VCaP (cell line): Measurements from ENCODE around the gene WDR86.

ENCODE experiments used
- H3K27ac ChIP-seq: fragments of 450-650 bp; 2 replicates; pipeline ENCODE4 v1.5.1; 2017
- TF ChIP-seq, protein P1 (sequence below): fragments of 450-650 bp; conservative IDR thresholded peaks from 2 replicates; pipeline ENCODE4 v1.5.1; 2017; ENCODE audit warnings: mild to moderate bottlenecking, moderate library complexity

The WDR86 gene

DNA sequence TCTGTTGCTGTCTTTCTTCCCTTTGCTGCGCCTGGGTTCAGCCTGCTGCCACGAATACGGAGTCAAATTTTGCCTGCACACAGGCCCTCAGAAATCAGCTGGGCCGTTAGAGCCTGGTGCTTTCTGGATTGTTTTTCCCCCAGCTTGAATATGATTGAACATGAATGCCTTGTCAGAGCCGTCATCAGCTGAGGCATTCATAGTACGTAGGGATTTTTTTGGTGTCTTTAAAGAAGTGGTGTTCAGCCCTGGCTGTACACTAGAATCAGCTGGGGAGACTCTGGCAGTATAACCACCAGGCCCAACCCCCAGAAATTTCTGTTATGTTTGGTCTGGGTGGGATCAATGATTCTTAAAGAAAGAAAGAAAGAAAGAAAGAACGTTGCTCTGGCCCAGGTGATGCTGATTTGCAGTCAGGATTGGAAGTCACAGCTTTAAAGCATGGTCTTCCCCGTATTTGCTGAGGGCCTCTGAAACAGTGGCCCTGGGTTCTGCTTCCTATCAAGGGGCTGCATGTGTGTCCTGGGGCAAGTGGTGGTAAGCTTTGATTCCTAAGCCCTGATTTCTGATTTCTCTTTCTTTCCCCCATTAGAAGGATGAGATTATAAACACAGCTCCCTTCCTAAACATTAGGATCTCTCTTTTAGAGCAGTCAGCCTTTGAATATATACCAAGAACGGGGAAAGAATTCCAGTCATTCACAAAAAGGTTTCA lies 43.5 kb downstream of the WDR86 start:
- TF ChIP-seq, protein P1, sequence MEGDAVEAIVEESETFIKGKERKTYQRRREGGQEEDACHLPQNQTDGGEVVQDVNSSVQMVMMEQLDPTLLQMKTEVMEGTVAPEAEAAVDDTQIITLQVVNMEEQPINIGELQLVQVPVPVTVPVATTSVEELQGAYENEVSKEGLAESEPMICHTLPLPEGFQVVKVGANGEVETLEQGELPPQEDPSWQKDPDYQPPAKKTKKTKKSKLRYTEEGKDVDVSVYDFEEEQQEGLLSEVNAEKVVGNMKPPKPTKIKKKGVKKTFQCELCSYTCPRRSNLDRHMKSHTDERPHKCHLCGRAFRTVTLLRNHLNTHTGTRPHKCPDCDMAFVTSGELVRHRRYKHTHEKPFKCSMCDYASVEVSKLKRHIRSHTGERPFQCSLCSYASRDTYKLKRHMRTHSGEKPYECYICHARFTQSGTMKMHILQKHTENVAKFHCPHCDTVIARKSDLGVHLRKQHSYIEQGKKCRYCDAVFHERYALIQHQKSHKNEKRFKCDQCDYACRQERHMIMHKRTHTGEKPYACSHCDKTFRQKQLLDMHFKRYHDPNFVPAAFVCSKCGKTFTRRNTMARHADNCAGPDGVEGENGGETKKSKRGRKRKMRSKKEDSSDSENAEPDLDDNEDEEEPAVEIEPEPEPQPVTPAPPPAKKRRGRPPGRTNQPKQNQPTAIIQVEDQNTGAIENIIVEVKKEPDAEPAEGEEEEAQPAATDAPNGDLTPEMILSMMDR: no peak
- H3K27ac ChIP-seq: no peak overlapping the region

DNA sequence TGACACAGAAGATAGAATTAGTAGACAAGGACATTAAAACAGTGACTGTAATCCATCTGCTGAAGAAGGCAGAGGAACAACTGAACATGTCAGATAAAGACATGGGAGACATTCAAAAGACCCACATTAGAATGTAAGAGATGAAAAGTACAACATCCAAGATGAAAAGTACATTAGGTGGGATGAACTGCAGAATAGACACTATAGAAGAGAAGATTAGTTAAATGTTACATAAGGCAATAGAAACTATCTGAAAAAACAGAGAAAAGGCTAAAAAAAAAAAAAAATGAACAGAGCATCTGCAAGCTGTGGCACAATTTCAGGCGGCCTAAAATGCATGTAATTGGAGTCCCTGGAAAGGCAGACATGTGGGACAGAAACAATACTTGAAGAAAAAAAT lies 46.7 kb downstream of the WDR86 start:
- TF ChIP-seq, protein P1: no peak
- no peak overlapping the region for H3K27ac ChIP-seq

DNA sequence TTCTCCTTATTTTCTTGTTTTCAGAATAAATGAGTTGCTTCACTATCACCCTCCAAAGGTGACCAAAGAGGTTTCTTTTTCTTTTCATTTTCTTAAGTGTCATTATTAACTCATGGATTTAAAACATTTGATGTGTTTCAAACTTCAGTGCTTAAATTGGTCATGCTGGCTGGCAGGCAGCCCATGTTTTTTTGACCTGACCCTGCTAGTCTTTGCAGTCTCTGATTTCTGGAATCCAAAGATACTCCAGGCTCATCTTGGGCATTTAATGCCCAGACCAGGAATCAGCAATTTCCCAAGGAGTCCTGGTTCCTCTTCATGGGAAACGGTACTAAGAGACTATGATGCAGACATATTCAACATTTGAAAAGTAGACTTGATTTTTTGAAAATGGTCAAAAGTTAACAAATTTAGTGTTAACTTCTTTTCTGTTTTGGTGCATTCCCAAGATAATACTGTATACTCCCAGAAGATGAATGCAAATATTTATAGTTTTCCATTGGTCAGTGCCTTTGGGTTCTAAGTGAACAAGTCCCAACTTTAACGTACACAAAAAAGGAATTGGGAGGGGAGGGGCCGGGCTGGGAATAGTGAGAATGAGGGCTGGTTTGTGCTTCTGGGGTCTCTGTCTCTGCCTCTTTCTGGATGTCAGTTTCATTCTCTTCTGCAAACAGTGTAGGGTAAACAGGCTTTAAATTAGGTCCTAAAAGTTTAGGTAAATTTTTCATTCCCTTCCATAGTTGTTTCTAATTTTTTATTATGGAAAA lies 48.5 kb downstream of the WDR86 start:
- TF ChIP-seq, protein P1: no peak
- no peak overlapping the region for H3K27ac ChIP-seq

DNA sequence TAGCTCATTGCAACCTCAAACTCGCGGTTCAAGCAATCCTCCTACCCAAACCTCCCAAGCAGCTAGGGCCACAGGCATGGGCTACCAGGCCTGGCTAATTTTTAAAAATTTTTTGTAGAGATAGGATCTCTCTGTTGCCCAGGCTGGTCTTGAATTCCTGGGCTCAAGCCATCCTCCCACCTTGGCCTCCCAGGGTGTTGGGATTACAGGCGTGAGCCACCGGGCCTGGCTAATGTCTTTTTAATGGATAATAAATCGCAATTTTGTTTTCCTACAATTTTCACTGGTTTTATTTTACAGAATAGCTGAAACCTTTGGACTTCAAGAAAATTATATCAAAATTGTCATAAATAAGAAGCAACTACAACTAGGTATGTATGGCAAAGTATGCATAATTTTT lies 57.3 kb downstream of the WDR86 start:
- H3K27ac ChIP-seq: no peak overlapping the region
- TF ChIP-seq, protein P1: no peak

DNA sequence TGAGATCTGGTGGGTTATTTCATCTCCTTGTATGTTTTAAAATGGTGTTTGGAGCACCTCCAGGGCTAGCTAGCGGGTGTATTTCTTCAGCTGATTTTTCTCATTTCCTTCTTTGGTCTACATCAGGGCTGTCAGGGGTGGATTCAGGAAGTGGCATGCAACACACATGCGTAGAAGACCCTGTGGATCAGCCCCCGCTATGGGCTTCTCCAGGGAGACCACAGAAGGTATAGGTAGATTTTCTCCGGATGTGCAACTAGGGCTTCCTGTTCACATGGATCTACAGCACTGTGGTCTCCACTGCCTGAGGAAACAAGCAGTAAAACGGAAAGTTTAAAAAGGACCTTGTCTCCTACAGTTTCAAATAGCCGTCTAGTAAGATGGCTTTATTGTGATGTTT lies 57.9 kb downstream of the WDR86 start:
- no peak overlapping the region for H3K27ac ChIP-seq
- TF ChIP-seq, protein P1: no peak

DNA sequence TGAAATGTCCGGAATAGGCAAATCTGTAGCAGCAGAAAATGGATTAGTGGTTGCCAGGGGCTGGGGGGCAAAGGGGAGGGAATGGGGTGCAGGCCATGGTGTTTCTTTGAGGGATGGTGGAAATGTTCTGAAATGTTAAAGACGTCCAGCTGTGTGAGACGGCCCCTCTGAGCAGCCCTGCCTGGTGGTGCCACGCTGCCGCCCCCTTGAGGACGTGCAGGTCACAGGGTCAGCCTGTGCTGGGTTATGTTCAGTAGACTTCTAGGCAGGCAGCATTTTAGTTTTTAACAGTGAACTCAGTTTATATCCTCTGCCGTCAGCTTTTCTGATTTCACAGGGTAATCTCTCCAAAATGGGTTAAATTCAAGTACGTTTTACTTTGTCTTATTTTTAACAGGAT lies 58.8 kb downstream of the WDR86 start:
- TF ChIP-seq, protein P1: no peak
- H3K27ac ChIP-seq: no peak overlapping the region

DNA sequence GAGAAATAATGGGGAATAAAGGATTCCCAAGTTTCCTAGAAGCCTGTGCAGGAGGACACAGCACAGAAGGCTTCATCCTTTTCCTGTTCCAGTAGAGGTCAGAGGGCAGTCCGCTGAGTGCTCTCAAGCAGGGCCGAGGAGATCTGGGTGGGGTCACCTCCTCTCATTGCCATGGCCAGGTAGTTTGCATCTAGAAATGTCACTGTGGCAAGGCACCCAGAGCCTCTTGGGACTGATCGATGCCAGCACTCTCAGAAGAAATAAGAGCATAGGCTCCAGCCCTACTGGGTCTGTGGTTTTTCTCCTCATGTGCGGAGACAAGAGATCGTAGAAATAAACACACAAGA lies 60.4 kb downstream of the WDR86 start:
- peak overlapping the region; percentile 40 for H3K27ac ChIP-seq
- TF ChIP-seq, protein P1: no peak
